Testis (tissue), 2 donors: Measurements from ENCODE around the gene MAP2.

Experiments
- POLR2A ChIP-seq: fragments of 450-650 bp; IDR thresholded peaks from one replicate; pipeline ENCODE4 v1.6.1; 2017; ENCODE audit warnings: antibody characterized with exemption, mild to moderate bottlenecking, moderate library complexity
- TF ChIP-seq, protein P1 (sequence below), 3 experiments: fragments of 450-650 bp in 2 of 3; fragments of 200-600 bp in 1 of 3; sonication (generic) in 1 of 3; IDR thresholded peaks; one replicate each; pipeline ENCODE4 v1.5.1; 2016 to 2019; ENCODE audit warnings: antibody characterized with exemption in 3 of 3, mild to moderate bottlenecking in 2 of 3, moderate library complexity in 1 of 3

DNA sequence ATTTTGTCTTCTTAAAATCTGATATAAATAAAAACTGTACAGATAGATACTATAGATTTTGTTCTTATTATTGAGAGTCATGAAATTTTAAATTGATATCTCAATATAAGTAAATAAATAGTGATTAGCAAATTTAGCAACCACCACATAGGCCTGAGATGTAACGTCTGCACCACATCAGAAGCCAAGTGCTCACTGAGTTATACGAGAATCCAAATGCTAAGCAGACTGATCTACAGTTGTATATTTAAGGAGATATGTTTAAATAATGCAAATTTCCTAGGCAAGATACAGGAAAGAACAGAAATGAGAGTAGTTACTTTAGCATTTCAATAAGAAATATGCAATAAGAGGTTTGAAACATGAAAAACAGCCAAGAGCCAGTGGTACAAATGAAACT is 262.6 kb downstream of the MAP2 start:
- TF ChIP-seq, protein P1, sequence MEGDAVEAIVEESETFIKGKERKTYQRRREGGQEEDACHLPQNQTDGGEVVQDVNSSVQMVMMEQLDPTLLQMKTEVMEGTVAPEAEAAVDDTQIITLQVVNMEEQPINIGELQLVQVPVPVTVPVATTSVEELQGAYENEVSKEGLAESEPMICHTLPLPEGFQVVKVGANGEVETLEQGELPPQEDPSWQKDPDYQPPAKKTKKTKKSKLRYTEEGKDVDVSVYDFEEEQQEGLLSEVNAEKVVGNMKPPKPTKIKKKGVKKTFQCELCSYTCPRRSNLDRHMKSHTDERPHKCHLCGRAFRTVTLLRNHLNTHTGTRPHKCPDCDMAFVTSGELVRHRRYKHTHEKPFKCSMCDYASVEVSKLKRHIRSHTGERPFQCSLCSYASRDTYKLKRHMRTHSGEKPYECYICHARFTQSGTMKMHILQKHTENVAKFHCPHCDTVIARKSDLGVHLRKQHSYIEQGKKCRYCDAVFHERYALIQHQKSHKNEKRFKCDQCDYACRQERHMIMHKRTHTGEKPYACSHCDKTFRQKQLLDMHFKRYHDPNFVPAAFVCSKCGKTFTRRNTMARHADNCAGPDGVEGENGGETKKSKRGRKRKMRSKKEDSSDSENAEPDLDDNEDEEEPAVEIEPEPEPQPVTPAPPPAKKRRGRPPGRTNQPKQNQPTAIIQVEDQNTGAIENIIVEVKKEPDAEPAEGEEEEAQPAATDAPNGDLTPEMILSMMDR (IDR thresholded peaks at IDR 0.05) = no peak
- no peak for TF ChIP-seq POLR2A
